Measurements from ENCODE around the gene KRT35.

KRT35 gene

GRCh38 chr17:41518789-41519449, 38.0 kb upstream of the KRT35 start, which contains the start of gene KRT15:
KRT15 (minus strand) TSS chr17:41518890; CDS start chr17:41518827, 63 bp downstream.
- no peak within 1 kb of the TSS for H3K4me3 ChIP-seq (replicated peaks; ENCODE audit: low read depth, low read length)
- TF ChIP-seq CTCF (IDR thresholded peaks at IDR 0.05; ENCODE audit: low read length, missing control alignments) = no peak
- DNase-seq (ENCODE audit: low read depth) = peak; percentile 16

DNA sequence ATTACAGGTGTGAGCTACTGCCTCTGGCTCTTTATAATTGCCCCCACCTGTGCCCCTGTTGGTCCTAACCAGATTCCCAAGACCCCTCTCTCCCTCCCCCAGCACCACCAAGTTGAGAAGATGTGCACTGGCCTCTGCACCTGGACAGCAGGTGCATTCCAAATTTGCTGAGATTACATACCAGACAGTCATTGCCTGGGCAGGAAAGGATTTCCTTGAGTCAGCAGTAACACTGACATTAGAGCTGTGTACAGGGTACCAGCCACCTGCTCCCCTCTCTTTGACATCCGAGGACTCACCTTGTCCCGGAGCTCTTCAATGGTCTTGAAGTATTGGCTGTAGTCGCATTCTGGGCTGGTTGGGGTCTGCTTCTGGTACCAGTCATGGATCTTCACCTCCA, 37.1 kb upstream of the KRT35 start:
- no peak overlapping the region for H3K4me3 ChIP-seq (replicated peaks; ENCODE audit: low read depth, low read length)
- TF ChIP-seq CTCF (IDR thresholded peaks at IDR 0.05; ENCODE audit: low read length, missing control alignments) = no peak
- no peak for DNase-seq (ENCODE audit: low read depth)

DNA sequence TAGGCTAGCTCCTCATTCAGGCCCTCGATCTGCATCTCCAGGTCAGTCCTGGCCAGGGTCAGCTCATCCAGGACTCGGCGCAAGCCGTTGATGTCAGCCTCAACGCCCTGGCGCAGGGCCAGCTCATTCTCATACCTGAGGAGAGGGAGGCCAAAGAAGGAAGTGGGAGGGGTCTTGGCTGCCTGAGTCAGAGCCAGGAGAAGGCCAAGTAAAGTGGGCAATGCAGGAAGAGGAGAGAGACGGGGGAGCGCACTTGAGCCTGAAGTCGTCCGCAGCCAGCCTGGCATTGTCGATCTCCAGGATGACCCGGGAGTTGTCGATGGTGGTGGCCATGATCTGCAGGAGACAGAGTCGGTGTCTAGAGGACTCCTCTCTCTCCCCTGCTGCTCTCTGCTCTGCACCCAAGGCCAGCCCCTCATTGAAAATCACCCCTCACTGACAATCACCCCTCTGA, 35.9 kb upstream of the KRT35 start:
- TF ChIP-seq CTCF (IDR thresholded peaks at IDR 0.05; ENCODE audit: low read length, missing control alignments) = no peak
- no peak for DNase-seq (ENCODE audit: low read depth)

GRCh38 chr17:41516147-41516829, 35.3 kb upstream of the KRT35 start:
- no peak for DNase-seq (ENCODE audit: low read depth)
- no peak overlapping the region for H3K4me3 ChIP-seq (replicated peaks; ENCODE audit: low read depth, low read length)
- TF ChIP-seq CTCF (IDR thresholded peaks at IDR 0.05; ENCODE audit: low read length, missing control alignments) = no peak

More for the DNA sequence above, 35.9 kb upstream of the KRT35 start:
- no peak overlapping the region for H3K4me3 ChIP-seq (replicated peaks; ENCODE audit: low read depth, low read length)

GRCh38 chr17:41513168-41513547, 32.2 kb upstream of the KRT35 start:
- no peak for DNase-seq (ENCODE audit: low read depth)
- TF ChIP-seq CTCF (IDR thresholded peaks at IDR 0.05; ENCODE audit: low read length, missing control alignments) = no peak
- no peak overlapping the region for H3K4me3 ChIP-seq (replicated peaks; ENCODE audit: low read depth, low read length)

GRCh38 chr17:41512546-41513167, 31.7 kb upstream of the KRT35 start:
- no peak for DNase-seq (ENCODE audit: low read depth)
- no peak for TF ChIP-seq CTCF (IDR thresholded peaks at IDR 0.05; ENCODE audit: low read length, missing control alignments)
- no peak overlapping the region for H3K4me3 ChIP-seq (replicated peaks; ENCODE audit: low read depth, low read length)
